DND-41 (cell line): Measurements from ENCODE around the gene CLN6.

ENCODE experiments used
- EZH2 ChIP-seq: IDR thresholded peaks from 3 replicates; pipeline ENCODE4 v1.6.1; 2012; ENCODE audit warnings: borderline replicate concordance, low read depth, mild to moderate bottlenecking, moderate library complexity, low read length, inconsistent platforms; ENCODE audit not compliant: severe bottlenecking
- TF ChIP-seq, protein P1 (sequence below): IDR thresholded peaks from 2 replicates; pipeline ENCODE4 v1.5.1; 2012; ENCODE audit warnings: borderline replicate concordance, low read length, moderate library complexity, mild to moderate bottlenecking; ENCODE audit not compliant: poor library complexity, severe bottlenecking; ENCODE audit errors: extremely low read depth

DNA sequence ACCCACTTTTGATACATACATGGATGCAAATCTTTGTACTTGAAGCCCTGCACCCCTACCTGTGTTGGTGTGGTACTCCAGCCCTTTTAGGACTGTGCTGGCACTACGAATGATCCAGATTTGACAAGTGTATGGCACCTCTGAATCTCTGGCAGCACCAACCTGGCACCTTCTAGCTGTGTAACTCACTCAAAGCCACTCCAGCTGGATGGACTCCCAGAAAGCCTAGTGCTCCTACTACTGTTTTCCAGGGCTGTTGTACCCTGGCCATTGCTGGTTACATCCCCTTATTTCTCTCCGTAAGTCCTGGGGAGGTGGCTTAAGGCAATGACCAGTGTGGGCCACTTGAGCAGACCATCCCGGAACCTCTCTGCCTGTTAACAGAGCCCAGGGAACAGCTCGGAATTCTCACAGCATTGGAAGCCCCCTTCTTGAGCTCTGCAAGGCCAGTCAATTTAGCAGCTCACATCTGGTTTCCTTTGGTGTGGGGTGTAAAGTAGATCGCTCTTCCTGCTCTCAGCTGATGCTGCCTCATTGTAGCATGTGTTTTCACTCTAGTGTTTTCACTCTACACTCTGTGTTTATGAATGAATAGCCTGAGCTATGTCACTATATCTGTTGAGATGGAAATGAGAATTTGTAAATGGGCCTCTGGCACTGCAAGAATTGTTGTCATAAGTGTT, 36.6 kb downstream of the CLN6 start:
- TF ChIP-seq, protein P1, sequence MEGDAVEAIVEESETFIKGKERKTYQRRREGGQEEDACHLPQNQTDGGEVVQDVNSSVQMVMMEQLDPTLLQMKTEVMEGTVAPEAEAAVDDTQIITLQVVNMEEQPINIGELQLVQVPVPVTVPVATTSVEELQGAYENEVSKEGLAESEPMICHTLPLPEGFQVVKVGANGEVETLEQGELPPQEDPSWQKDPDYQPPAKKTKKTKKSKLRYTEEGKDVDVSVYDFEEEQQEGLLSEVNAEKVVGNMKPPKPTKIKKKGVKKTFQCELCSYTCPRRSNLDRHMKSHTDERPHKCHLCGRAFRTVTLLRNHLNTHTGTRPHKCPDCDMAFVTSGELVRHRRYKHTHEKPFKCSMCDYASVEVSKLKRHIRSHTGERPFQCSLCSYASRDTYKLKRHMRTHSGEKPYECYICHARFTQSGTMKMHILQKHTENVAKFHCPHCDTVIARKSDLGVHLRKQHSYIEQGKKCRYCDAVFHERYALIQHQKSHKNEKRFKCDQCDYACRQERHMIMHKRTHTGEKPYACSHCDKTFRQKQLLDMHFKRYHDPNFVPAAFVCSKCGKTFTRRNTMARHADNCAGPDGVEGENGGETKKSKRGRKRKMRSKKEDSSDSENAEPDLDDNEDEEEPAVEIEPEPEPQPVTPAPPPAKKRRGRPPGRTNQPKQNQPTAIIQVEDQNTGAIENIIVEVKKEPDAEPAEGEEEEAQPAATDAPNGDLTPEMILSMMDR = no peak
- no peak for TF ChIP-seq EZH2
